DMS 273 treated with DMSO at 0.1 percent for 48 hours (cell line): ENCODE data around the gene JAML.

Experiments used
- DNase-seq: peaks from one replicate; lab custom pipeline; 2025; lab: John Stamatoyannopoulos, UW

Gene JAML

DNA sequence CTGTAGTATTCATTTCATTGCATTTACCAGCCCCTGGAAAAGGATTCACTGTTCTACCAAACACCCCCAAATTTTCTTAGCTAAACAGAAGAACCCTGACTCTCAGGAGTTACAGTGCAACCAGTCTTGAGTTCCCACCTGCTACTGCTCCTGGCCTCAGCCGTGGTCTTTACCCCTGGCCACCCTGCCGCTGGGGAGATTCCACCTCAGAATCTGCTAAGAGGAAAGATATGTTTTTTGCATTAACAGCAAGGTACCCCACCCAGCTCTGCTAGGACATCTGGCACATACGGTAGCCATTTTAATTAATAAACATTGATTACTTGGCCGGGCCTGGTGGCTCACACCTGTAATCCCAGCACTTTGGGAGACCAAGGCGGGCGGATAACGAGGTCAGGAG is 9.0 kb downstream of the JAML start:
- no peak for DNase-seq

DNA sequence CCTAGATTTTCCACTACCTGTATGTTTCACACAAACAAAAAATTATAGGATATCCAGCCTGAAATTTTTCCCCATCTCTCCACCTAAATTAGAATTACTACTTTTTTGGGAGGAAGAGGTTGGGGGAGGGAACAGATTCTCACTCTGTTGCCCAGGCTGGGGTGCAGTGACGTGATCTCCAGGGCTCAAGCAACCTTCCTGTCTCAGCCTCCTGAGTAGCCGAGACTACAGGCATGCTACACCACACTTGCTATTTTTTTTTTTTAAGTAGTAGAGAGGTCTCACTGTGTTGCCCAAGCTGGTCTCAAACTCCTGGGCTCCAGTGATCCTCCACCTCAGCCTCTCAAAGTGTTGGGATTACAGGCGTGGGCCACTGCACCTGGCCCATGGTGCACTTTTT is 9.5 kb downstream of the JAML start:
- DNase-seq = no peak

DNA sequence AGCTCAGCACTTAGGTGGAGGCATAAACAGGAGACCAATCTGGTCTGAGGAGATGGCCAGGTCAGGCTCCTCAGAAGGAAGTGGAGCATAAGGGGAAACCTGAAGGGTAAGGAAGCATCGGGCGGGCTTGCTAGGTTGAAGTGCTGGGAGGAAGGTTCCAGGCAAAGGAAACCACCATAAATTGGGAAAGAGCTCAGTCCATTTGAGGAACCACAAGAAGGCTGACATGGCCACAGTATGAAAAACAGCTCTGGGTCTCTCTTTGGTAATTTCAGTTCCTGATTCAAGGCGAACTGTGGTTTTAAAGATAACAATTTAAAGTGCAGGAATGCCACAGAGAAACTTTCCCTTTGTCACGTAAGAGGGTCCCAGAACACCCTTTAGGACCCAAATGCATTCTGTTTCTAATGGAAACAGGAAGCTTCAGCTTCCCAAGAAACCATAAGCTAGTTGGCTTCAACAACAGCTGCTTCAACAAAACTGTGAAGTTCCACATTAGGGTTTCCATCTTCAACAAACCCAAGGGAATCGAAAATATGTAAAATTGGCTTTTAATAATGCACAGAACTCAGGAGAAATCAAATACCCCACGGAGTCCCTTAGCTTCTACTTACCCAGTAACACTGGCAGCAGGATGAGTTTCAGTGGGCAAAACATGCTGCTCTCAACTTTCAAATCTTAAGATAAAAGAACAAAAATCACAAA is 10.4 kb downstream of the JAML start:
- DNase-seq = no peak

DNA sequence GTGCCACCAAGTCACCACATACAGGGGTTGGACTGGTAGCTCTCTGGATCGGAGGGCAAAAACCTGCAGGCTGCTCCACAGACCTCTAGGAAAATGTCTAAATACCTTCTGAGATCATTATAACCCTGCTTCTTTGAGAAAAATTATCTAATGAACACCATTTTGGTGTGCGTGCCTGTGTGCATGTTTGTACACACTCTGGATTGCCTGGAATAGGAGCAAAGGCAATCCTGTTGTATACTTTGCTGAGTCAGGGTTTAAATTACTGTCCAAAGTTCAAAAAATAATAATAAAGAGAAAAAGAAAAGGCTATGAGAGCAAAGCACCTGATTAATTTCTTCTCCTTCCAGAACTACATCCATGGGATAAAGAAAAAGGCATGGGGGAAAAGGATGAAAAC is 11.0 kb downstream of the JAML start:
- no peak for DNase-seq

DNA sequence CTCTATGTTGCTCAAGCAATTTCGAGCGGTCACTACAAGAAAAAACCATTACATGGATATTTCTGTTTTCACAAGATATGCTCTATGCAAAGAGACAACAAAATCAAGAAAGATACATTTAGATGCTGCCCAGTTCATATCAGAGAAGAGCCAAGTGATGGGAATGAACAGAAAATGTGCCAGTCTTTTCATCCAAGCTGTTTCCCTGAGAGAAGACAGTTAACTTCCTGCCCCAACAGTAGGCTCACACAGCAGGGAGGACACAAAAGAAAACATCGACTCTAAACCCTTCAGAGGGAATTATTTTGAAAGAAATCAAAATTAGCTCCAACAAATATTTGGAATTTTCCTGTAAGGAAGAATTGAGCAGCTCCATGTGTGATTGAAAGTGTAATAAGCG is 11.6 kb downstream of the JAML start:
- no peak for DNase-seq

DNA sequence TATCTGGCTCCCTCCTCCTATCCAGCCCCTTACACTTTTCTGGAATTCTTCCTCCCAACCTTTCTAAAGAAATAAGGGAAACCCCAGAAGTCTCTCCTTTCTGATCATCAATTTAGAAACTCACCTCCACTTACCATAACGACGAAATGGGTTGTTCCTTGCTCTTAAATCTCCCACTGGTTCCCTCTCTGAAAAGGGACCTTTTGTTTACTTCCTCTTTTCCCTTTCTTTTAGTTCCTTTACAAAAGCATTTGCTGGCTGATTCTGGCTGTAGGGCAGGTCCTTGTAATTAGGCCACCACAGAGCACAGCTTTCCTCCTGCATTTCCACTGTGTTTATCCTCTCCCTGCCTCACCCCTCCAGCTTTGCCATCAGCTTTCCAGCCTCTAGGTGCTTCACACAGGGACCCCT is 12.0 kb downstream of the JAML start:
- DNase-seq = no peak

DNA sequence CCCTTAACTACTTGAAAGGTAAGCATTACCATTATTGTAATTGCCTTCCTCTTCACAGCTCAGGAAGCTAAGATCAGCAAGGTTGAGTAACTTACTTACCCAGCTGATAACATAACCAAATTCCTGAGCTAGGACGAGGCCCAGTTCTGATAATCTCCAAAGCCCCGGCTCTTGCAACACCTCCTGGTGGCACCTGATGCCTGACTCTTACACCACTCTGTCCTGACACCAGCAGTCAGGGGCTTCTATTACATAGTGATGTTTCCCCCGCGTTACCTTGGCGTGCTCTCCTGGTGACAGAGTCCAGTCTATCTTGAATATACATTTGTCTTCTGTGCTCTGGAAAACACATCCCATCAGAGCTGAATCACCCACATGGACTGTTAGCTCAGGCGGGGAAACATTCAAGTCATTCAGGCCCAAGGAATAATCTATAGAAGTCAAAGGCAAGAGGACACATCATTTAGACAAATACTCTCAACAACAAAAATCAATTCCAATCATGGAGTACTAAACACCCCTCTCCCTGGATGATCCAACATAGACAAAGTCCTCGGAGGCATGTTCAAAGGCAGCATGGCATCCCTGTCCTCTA is 12.6 kb downstream of the JAML start:
- DNase-seq = no peak

DNA sequence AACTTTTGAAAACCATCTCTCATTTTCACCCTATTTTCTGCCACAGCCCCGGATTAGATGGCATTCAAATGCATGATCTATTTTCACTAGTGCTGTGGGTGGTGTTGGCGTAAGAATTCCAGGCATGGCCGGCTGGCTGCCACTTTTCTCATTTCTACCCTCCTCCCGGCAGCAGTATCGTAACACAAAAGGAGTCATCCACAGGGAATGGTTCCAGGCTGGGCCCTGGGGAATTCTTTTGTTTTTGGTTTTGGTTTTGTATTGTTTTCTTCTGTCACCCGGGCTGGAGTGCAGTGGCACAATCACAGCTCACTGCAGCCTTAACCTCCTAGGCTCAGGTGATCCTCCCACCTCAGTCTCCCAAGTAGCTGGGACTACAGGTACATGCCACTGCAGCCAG is 13.8 kb downstream of the JAML start:
- no peak for DNase-seq

DNA sequence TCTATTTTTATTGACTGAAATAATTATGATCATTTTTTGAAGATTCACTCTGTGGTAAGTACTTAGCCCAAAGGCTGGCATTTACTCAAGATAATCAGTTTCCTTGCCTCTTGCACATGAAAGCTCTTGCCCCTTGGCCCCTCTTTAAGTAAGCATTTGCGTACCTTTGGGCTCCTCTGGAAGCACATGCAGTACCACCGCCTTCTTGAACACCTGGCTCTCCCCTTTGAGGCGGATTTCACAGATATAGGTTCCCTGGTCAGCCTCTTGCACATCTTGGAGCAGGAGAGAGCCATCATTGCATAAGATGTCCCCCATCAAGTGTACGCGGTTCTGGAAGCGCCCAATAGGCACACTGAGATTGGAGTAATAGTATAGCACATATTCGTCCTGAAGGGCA is 14.5 kb downstream of the JAML start:
- no peak for DNase-seq

DNA sequence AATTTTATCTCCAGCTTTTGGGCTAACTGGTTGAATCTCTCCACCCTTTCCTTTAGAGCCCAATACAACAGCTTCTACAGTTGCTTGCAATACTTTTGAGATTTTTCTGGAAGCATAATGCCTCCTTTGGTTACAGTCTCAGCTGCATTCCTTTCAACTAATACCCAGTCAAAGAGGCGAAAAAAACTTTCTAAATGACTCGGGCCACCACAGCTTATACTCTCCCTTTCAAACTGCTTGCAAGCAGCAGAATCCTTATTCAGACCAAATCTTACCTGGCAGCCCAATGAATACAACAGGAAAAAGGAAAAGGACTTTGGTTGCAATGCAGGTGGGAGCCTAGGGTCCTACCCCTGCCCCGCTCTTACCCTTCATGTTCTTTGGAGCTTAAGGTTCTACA is 15.8 kb downstream of the JAML start:
- no peak for DNase-seq

DNA sequence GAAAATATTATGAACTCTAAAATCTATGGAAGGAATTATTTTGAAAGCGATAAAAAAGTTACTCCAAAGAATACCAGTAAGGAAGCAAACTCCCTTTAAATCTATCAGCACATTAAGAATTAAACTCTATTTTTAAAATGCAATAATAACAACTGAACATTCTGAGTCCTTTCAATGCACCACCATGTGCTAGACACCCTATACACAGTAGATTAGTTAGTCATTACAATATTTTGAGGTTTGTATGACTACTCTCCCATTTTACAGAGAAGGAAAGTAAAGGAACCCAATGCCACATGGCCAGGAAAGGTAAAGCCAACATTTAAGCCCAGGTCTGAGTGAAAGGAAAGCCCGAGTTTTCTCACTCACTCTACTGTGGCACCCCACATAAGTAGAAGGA is 17.7 kb downstream of the JAML start:
- DNase-seq = no peak

DNA sequence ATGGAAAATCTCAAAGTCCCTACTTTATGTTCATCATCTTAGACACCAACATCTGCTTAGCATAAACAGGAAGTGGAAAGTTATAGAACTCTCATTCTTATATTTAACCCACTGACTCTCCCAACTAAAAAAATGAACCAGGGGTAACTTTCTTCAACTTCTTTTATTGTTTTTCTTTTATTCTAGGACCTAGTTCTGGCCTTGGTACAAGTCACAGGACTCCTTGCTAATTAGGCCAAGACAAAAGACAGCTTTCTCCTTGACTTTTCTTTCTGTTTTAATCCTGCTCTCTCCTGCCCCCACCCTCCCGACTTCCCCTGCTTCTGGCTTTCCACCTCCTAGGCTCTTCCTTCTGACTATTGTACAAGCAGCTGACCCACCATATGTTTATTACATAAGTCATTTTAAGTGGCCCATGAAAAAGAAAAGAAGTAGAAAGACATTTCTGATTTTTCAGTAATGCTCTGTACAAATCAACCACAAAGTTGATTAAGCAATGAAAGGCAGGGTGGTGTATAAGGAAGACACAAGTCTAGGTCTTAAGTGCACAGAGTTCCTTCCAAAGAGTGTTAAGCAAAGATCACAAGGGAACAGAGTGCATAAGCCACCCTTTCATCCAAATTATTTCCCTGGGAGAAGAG is 18.3 kb downstream of the JAML start:
- no peak for DNase-seq

DNA sequence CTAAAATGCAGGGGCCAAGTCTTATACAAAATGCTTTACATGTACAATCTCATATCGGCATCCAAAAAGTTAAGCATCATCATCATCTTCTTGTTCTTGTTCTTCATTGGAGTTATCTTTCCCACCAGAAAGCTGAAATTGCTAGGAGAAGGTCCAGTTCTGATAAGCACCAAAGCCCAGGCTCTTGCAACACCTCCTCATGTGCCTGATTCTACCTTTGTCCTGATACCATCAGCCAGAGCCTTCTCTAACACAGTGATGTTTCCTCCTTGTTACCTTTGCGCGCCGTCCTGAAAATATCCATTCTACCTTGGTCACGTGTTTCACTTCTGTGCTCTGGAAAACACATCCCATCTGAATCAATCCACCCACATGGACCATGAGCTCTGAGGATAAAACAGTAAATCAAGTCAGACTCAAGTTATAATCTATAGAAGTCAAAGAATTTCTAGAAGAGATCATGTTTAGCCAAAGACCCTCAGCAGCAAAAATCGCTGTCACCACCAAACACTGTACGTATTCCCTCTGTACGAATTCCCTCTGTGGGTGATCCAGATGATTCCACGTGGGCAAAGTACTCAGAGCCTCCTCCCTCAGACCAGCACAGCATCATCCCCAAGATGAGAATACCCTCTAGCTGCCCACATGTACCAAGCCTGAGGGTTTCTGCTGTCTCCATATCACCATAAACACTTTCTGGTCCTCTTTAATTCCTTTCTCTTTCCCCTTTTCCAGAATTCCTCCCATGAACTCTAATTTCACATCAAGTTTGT is 19.0 kb downstream of the JAML start:
- DNase-seq = no peak

DNA sequence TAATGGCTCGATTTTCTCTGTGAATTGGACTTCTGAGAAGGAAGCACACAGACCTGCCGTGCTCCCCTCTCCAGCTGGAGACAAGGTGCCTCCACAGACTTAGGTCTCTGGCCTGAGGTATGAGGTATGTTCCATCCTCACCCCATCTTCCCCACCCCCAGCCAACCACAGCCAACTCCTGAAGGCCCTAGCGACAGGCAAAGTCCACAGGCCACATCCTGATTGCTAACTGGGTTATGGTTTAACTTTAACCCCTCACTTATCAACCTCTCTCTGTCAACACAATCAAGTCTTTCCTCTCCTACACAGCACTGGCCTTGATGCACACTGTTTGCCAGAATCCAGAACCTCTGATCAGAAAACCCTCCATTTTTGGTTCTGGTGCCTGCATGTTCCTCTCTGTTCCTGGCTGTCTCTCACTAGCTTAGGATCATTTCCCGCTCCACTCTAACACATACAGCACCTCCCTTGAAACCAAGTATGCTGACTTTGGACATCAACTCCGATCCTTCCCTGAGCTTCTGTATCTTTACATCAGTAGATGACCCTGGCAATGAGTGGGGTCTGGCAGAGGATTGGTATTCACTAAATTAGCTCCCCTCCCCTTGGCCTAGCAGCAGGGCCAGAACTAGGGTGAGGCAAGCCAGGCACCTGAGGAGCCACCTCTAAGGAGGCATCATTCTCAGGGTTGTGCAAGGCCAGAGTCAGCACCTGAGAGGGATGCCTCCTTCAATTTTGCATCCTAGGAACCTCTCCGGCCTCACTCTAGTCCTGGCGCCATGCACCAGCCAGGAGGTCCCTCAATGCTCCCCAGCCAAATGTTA is 22.0 kb downstream of the JAML start:
- no peak for DNase-seq

DNA sequence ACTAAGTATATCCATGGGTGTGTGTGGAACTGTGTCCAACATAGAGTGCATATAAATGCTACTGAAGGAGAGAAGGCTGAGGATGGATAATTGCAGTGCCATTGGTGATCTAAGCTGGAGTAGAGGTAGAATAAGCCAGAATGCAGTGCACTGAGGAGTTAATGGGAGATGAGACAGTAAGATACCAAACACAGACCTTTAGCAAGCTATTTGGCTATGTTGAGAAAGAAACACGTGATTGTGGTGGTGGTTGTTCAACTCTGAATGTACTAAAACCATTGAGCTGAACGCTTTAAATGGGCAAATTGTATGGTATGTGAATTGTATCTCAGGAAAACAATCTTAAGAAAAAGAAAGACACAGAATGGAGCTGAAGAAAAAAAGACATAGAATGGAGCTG is 22.8 kb downstream of the JAML start:
- DNase-seq = no peak

DNA sequence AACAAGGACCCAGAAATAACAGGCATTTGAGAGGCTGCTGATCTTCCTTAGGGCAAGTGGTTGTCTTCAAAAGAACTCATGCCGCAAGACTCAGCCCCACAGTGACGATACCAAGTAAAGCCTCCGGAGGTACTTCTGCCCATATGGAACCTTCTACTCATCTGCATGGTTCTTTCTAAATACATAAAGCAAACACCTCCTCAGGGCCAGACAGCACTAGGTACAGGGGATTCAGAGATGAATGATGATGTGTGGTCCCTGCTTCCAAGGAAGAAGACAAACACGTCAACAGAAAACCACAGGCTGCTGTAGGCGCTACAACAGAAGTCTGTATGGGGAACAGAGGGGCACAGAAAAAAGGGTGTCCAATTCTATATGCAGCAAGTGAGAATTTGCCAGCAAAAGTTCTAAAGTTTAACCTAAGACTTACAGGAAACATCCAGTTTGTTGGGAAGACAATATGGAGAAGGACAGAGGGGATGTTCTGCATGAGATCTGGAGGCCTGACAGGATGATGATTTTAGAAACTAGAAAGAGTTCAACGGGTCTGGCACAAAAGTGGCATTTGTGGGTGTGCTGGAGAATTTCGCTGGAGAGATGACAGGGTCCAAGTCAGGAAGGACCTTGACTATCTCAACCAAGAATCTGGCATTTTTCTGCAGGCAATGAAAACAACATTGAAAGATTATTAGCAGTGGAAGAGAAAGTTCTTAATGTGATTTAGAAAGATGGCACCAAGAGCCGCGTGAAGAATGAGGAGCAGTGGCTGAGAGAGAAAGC is 23.7 kb downstream of the JAML start:
- no peak for DNase-seq

DNA sequence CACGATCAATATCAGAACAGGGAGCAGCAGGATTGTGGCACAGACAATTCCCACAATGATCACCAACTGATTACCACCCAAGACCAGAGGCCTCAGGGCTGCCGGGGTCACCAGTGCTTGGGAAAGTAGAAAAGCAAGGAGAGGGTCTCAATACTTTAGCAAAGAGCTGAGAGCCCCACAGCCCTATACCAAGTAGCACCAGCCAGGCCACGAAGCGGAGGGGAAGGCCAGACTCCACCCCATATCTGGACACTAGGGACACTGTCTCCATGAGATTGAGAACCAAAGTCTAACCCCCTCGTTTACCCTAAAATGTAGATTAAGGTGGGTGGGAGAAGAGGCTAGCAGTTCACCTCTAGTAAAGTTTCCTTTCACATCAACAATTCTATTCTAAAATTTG is 24.3 kb downstream of the JAML start:
- no peak for DNase-seq

DNA sequence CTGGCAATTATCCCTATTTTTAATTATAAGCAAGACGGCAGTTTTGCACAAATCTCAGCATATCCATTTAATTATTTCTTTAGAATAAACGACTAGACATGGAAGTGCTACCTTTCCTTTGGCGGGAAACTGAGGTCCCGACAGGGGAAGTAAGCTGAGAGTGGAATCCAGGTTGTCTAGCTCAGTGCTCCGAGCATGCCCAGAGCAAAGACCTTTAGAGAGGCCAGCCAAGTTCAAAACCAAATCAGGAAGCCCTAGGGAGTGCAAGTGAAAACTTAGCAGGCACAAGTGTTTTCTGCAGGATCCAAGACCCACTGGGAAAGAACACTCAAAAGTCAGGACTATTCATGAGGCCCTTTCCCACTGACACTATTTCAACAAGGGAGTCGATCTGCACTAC is 25.7 kb downstream of the JAML start:
- DNase-seq = no peak

DNA sequence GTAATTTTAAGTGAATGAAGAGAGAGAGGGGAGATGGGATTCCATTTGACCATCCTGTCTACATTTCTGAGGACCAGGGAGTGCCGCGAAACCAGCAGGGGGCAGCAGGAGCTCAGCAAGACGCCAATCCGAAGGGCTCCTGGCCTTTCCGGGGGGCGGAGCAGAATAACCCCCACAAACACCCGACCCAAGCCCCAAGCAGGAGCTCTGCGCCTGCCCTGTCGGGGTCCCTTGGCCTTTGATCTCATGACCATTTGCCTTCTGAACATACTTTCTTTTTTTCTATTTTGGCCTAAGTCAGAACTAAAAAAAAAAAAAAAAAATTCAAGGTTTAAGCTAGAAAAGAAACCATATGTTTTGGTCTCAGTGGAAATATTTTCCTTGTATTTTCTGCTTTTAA is 26.4 kb downstream of the JAML start:
- no peak for DNase-seq

DNA sequence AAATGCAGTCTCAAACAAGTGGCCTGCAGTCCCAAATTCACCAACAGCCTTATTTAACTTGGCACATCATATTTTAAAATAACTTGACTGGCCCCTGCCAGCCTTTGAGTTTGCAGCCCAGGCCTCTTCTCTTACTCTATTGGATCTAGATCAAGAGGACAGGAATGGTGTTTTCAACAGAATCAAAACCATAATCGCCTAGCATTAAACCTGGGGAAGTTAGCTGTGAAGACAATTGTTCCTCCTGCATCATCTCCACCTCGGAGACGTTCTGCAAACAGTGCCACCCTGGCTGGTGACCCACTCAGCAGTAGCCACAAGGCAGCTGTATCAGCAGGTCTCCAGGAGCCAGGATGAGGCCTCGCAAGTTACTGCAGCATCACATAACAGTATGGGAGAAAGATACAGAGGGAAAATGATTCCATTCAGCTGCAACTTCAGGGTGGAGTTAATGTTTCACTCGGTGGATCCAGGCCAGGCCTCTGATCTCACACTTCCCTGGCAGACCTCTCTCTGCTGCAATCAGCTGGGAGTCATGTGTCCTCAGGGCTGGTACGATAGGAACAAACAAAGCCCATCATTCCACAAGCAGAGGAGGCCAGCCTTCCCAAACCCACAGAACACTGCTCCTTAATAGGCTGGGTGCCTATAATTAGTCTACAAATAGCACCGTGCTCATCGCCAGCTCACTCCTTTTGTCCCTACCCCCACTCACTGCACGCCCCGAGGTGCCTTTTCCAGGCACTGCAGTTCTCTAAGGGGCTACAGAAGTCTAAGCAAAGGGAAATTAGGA is 29.8 kb downstream of the JAML start:
- no peak for DNase-seq
